ENCODE measurements around the gene PTPRJ. TPM values are rescaled to one million over a fixed set of nuclear protein-coding genes. Genes with fewer than 3 reads are reported as not detected.

PTPRJ gene
- total RNA-seq, 1 donor from 2014 or later = 53.4 TPM

- no peak for DNase-seq (ENCODE audit: low spot score)
Observed at GRCh38 chr11:48037709-48038468, 57.5 kb downstream of the PTPRJ start.

- DNase-seq (ENCODE audit: low spot score) = no peak
Observed at GRCh38 chr11:48040830-48041444, 60.6 kb downstream of the PTPRJ start.

- no peak for DNase-seq (ENCODE audit: low spot score)
Observed at GRCh38 chr11:48041877-48042695, 61.7 kb downstream of the PTPRJ start.

GRCh38 chr11:48043111-48043990 lies 63.0 kb downstream of the PTPRJ start:
- no peak for DNase-seq (ENCODE audit: low spot score)

GRCh38 chr11:48043991-48044512 lies 63.7 kb downstream of the PTPRJ start:
- DNase-seq (ENCODE audit: low spot score) = no peak

GRCh38 chr11:48044577-48044976 lies 64.2 kb downstream of the PTPRJ start:
- DNase-seq (ENCODE audit: low spot score) = peak; percentile 39

- no peak for DNase-seq (ENCODE audit: low spot score)
Observed at GRCh38 chr11:48045536-48045935, 65.2 kb downstream of the PTPRJ start.

GRCh38 chr11:48047616-48048015 lies 67.3 kb downstream of the PTPRJ start:
- DNase-seq (ENCODE audit: low spot score) = no peak

GRCh38 chr11:48049036-48049435 lies 68.7 kb downstream of the PTPRJ start:
- DNase-seq (ENCODE audit: low spot score) = no peak

GRCh38 chr11:48050304-48050703 lies 69.9 kb downstream of the PTPRJ start:
- DNase-seq (ENCODE audit: low spot score) = no peak

GRCh38 chr11:48051217-48051830 lies 71.0 kb downstream of the PTPRJ start:
- no peak for DNase-seq (ENCODE audit: low spot score)

- DNase-seq (ENCODE audit: low spot score) = peak; percentile 84
Observed at GRCh38 chr11:48052183-48053044, 72.1 kb downstream of the PTPRJ start.

GRCh38 chr11:48054994-48055291 lies 74.6 kb downstream of the PTPRJ start:
- DNase-seq (ENCODE audit: low spot score) = no peak

- DNase-seq (ENCODE audit: low spot score) = peak; percentile 36
Observed at GRCh38 chr11:48055292-48056132, 75.2 kb downstream of the PTPRJ start.

GRCh38 chr11:48056325-48057183 lies 76.2 kb downstream of the PTPRJ start:
- DNase-seq (ENCODE audit: low spot score) = no peak

GRCh38 chr11:48058064-48058463 lies 77.7 kb downstream of the PTPRJ start:
- DNase-seq (ENCODE audit: low spot score) = no peak

GRCh38 chr11:48058788-48059187 lies 78.4 kb downstream of the PTPRJ start:
- no peak for DNase-seq (ENCODE audit: low spot score)

- DNase-seq (ENCODE audit: low spot score) = no peak
Observed at GRCh38 chr11:48062649-48063048, 82.3 kb downstream of the PTPRJ start.

Data from mucosa of gallbladder (tissue), 1 donor.